ENCODE data around the gene CD79B. TPM values are rescaled to one million over a fixed set of nuclear protein-coding genes. Genes with fewer than 3 reads are reported as not detected.

Gene CD79B
- total and polyA plus RNA-seq, 9 of the 15 experiments (the other 6 are each of a cell fraction or from before 2014, with no cell fraction given) = 0.15 to 0.62 (median 0.44) TPM; not detected in 2

DNA sequence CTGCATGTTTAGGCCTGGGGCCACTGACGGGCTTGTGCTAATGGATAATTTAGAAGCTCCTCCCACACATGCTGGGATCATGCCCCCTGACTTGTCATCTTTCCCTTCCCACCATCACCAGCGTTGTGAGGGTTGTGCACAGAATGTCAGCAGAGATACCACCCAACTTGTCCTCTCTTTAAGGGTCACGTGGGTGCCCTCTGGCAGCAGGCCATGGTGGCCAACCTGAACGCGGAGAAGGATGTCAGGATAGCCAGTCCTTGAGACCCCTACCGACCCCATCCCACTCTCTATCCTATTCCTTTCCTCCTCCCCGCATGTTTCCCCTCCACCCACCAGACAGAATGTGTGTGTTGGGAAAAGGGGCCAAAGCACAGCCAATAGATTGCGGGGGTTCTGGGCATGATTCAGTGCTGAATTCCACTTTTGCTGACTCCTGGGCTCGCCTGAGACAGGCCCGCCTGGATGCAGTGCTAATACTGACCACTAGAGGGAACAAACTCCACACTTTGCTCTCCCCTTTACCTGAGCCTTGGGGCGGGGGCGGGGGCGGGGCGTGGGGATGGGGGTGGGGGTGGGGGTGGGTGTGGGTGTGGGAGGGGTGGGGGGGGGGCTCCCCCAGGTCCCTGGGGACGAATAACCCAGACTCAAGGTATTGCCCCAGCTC lies 50.1 kb downstream of the CD79B start, which contains the start of gene GH2:
GH2 (minus strand) TSS at position 10 of the 667 bp plus-strand sequence. CDS start 143 bp downstream, outside the sequence.
- no peak within 1 kb of the TSS; a peak in 1 of 4 replicates for H3K9ac ChIP-seq (ENCODE audit: insufficient read depth in 1 of 2, low read depth in 2 of 2, low read length in 2 of 2)
- CTCF ChIA-PET (ENCODE audit: low intra/inter-chr PET ratio) = interaction anchor here (0.6 kb wide), 2 partner anchors 133 to 415 kb away, joined by 3 read pairs; no protein-coding TSS in a partner anchor
- peaks cover 0 to 3% of the 10 kb centered on the region in 2 experiments; a peak in 2 of 5 replicates for H3K4me1 ChIP-seq (replicated peaks in 1 of 2; ENCODE audit: control insufficient read depth in 2 of 2, insufficient read depth in 2 of 2, low read length in 2 of 2)
- H3K27ac ChIP-seq (ENCODE audit: extremely low read depth, low read depth, low read length) = no peak within 1 kb of the TSS
- ATAC-seq (peak; percentile 96), DNase-seq (ENCODE audit: extremely low read depth in 1 of 4, low spot score in 3 of 4) (peak; percentile 82 to 90 (median 86)), FAIRE-seq (peak; percentile 64)
- H3K36me3 ChIP-seq (ENCODE audit: control insufficient read depth, insufficient read depth, low read length) = no peaks in the 10 kb centered on the region
- H4K20me1 ChIP-seq (replicated peaks; ENCODE audit: control insufficient read depth, insufficient read depth, low read length) = no peaks in the 10 kb centered on the region
- in situ Hi-C loops (cut with MboI) (no loop called here), intact Hi-C loops (cut with micrococcal nuclease) (no loop called here)
- no peaks in the 10 kb centered on the region for H3K9me1 ChIP-seq (ENCODE audit: control insufficient read depth, insufficient read depth, low read length)
- H3K4me3 ChIP-seq = no peak within 1 kb of the TSS
- 2% methylated on average over 13 of the region's 15 CpGs for WGBS (ENCODE audit: insufficient coverage, low coverage, missing lambda C conversion rate)
- H2AFZ ChIP-seq (ENCODE audit: low read depth, low read length) = peak within 1 kb of the TSS; percentile 63; the same call in 1 of the 2 replicates
- H3K9me3 ChIP-seq (replicated peaks; ENCODE audit: control insufficient read depth, insufficient read depth, low read depth, low read length) = no peaks in the 10 kb centered on the region
- H3K79me2 ChIP-seq (ENCODE audit: control insufficient read depth, insufficient read depth, low read length) = no peaks in the 10 kb centered on the region
- POLR2A ChIA-PET = interaction anchor here (0.6 to 1.5 kb wide), 4 partner anchors 11 to 75 kb away, joined by 3 to 5 read pairs (median 4); no protein-coding TSS in a partner anchor
- peak within 1 kb of the TSS; percentile 25 for H3K4me2 ChIP-seq (ENCODE audit: insufficient read depth, low read length)
- BruUV-seq (replicated peaks) = no TSS peak
- H3K27me3 ChIP-seq (ENCODE audit: control insufficient read depth in 2 of 2, insufficient read depth in 2 of 2, low read length in 2 of 2) = peaks cover 5 to 36% of the 10 kb centered on the region in 2 experiments; a peak in 3 of 5 replicates
- TF ChIP-seq STAT5B (CRISPR knock-in tag; IDR thresholded peaks at IDR 0.05) (no peak), MAFF (IDR thresholded peaks at IDR 0.05; ENCODE audit: low read length) (0 out of 2 replicates have a peak, but pooled peaks have one; percentile 3), ZNF507 (tag; conservative IDR thresholded peaks at IDR 0.05) (no peak), CC2D1A (IDR thresholded peaks at IDR 0.05) (no peak), CBX8 (IDR thresholded peaks at IDR 0.05; ENCODE audit: borderline replicate concordance, extremely low read depth, low read depth, low read length, poor library complexity, severe bottlenecking) (no peak), ZNF124 (CRISPR knock-in tag; IDR thresholded peaks at IDR 0.05) (no peak), ADNP (tag; IDR thresholded peaks at IDR 0.05) (no peak), MTA3 (IDR thresholded peaks at IDR 0.05; ENCODE audit: borderline replicate concordance) (no peak), ZNF561 (CRISPR knock-in tag; conservative IDR thresholded peaks at IDR 0.05) (no peak), L3MBTL2 (IDR thresholded peaks at IDR 0.05) (no peak), SRSF3 (IDR thresholded peaks at IDR 0.05; ENCODE audit: insufficient read depth, low read length) (no peak), SOX6 (IDR thresholded peaks at IDR 0.05) (no peak)
- TF ChIP-seq, protein P1, sequence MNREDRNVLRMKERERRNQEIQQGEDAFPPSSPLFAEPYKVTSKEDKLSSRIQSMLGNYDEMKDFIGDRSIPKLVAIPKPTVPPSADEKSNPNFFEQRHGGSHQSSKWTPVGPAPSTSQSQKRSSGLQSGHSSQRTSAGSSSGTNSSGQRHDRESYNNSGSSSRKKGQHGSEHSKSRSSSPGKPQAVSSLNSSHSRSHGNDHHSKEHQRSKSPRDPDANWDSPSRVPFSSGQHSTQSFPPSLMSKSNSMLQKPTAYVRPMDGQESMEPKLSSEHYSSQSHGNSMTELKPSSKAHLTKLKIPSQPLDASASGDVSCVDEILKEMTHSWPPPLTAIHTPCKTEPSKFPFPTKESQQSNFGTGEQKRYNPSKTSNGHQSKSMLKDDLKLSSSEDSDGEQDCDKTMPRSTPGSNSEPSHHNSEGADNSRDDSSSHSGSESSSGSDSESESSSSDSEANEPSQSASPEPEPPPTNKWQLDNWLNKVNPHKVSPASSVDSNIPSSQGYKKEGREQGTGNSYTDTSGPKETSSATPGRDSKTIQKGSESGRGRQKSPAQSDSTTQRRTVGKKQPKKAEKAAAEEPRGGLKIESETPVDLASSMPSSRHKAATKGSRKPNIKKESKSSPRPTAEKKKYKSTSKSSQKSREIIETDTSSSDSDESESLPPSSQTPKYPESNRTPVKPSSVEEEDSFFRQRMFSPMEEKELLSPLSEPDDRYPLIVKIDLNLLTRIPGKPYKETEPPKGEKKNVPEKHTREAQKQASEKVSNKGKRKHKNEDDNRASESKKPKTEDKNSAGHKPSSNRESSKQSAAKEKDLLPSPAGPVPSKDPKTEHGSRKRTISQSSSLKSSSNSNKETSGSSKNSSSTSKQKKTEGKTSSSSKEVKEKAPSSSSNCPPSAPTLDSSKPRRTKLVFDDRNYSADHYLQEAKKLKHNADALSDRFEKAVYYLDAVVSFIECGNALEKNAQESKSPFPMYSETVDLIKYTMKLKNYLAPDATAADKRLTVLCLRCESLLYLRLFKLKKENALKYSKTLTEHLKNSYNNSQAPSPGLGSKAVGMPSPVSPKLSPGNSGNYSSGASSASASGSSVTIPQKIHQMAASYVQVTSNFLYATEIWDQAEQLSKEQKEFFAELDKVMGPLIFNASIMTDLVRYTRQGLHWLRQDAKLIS (CRISPR knock-in tag; IDR thresholded peaks at IDR 0.05) = no peak
- TF ChIP-seq, protein P2, sequence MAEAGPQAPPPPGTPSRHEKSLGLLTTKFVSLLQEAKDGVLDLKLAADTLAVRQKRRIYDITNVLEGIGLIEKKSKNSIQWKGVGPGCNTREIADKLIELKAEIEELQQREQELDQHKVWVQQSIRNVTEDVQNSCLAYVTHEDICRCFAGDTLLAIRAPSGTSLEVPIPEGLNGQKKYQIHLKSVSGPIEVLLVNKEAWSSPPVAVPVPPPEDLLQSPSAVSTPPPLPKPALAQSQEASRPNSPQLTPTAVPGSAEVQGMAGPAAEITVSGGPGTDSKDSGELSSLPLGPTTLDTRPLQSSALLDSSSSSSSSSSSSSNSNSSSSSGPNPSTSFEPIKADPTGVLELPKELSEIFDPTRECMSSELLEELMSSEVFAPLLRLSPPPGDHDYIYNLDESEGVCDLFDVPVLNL (CRISPR knock-in tag; IDR thresholded peaks at IDR 0.05; ENCODE audit: low read depth) = no peak
- TF ChIP-seq, protein P3, sequence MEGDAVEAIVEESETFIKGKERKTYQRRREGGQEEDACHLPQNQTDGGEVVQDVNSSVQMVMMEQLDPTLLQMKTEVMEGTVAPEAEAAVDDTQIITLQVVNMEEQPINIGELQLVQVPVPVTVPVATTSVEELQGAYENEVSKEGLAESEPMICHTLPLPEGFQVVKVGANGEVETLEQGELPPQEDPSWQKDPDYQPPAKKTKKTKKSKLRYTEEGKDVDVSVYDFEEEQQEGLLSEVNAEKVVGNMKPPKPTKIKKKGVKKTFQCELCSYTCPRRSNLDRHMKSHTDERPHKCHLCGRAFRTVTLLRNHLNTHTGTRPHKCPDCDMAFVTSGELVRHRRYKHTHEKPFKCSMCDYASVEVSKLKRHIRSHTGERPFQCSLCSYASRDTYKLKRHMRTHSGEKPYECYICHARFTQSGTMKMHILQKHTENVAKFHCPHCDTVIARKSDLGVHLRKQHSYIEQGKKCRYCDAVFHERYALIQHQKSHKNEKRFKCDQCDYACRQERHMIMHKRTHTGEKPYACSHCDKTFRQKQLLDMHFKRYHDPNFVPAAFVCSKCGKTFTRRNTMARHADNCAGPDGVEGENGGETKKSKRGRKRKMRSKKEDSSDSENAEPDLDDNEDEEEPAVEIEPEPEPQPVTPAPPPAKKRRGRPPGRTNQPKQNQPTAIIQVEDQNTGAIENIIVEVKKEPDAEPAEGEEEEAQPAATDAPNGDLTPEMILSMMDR (IDR thresholded peaks at IDR 0.05 in 2 of 3, conservative IDR thresholded peaks at IDR 0.05 in 1 of 3; ENCODE audit: insufficient read depth in 2 of 3, low read depth in 1 of 3, low read length in 3 of 3) = peak; percentile 69 to 73 (median 69)
